GM12892 (cell line): ENCODE measurements around the gene OR4D2.

Experiments used
- DNase-seq: peaks from one replicate; pipeline ENCODE4 v3.0.0; 2011; ENCODE audit not compliant: insufficient read length
- FAIRE-seq: peaks from 2 replicates; lab custom pipeline; 2011; peaks lifted over from hg19 to GRCh38; lab: Jason Lieb, UNC
- POLR2A ChIP-seq: IDR thresholded peaks from 2 replicates; pipeline ENCODE4 v1.6.1; 2011; ENCODE audit warnings: low read depth, low read length, control low read depth
- POLR2AphosphoS5 ChIP-seq: IDR thresholded peaks from 2 replicates; pipeline ENCODE4 v1.6.1; 2011; ENCODE audit warnings: low read depth, low read length, control low read depth
- TAF1 ChIP-seq: IDR thresholded peaks from 2 replicates; pipeline ENCODE4 v1.6.1; 2011; ENCODE audit warnings: low read depth, mild to moderate bottlenecking, control low read depth, low read length, borderline replicate concordance

The OR4D2 gene

GRCh38 chr17:58195518-58196123 lies 28.8 kb downstream of the OR4D2 start:
- DNase-seq, result no peak
- FAIRE-seq, result no peak
- TF ChIP-seq TAF1, result no peak
- TF ChIP-seq POLR2AphosphoS5, result no peak
- TF ChIP-seq POLR2A, result no peak

- no peak for TF ChIP-seq POLR2AphosphoS5
- no peak for TF ChIP-seq POLR2A
- TF ChIP-seq TAF1, result no peak
- no peak for DNase-seq
- no peak for FAIRE-seq
Measured at GRCh38 chr17:58196610-58197009, 29.8 kb downstream of the OR4D2 start.

GRCh38 chr17:58200024-58200633 lies 33.3 kb downstream of the OR4D2 start:
- FAIRE-seq (peak; percentile 82), DNase-seq (peak; percentile 57)
- no peak for TF ChIP-seq POLR2A
- no peak for TF ChIP-seq TAF1
- TF ChIP-seq POLR2AphosphoS5, result no peak

- FAIRE-seq (no peak), DNase-seq (no peak)
- TF ChIP-seq TAF1, result no peak
- TF ChIP-seq POLR2A, result no peak
- no peak for TF ChIP-seq POLR2AphosphoS5
Measured at GRCh38 chr17:58202859-58203258, 36.1 kb downstream of the OR4D2 start.

GRCh38 chr17:58204796-58205195 lies 38.0 kb downstream of the OR4D2 start:
- TF ChIP-seq POLR2AphosphoS5, result no peak
- no peak for TF ChIP-seq POLR2A
- TF ChIP-seq TAF1, result no peak

GRCh38 chr17:58205936-58206335 lies 39.2 kb downstream of the OR4D2 start:
- TF ChIP-seq TAF1, result no peak
- TF ChIP-seq POLR2AphosphoS5, result no peak
- TF ChIP-seq POLR2A, result no peak
- FAIRE-seq (no peak), DNase-seq (no peak)

More at GRCh38 chr17:58204796-58205195, 38.0 kb downstream of the OR4D2 start:
- FAIRE-seq (no peak), DNase-seq (no peak)

GRCh38 chr17:58207451-58207850 lies 40.7 kb downstream of the OR4D2 start:
- no peak for FAIRE-seq
- TF ChIP-seq TAF1, result no peak
- TF ChIP-seq POLR2A, result no peak
- no peak for TF ChIP-seq POLR2AphosphoS5

GRCh38 chr17:58208344-58208743 lies 41.6 kb downstream of the OR4D2 start:
- no peak for FAIRE-seq
- no peak for TF ChIP-seq POLR2AphosphoS5
- TF ChIP-seq TAF1, result no peak
- no peak for TF ChIP-seq POLR2A

More at GRCh38 chr17:58207451-58207850, 40.7 kb downstream of the OR4D2 start:
- DNase-seq, result no peak

GRCh38 chr17:58210922-58211321 lies 44.1 kb downstream of the OR4D2 start:
- DNase-seq (no peak), FAIRE-seq (no peak)
- no peak for TF ChIP-seq POLR2A
- no peak for TF ChIP-seq POLR2AphosphoS5
- no peak for TF ChIP-seq TAF1

More at GRCh38 chr17:58208344-58208743, 41.6 kb downstream of the OR4D2 start:
- no peak for DNase-seq

GRCh38 chr17:58215685-58216084 lies 48.9 kb downstream of the OR4D2 start:
- FAIRE-seq (no peak), DNase-seq (no peak)
- TF ChIP-seq POLR2A, result no peak
- TF ChIP-seq POLR2AphosphoS5, result no peak
- no peak for TF ChIP-seq TAF1

- FAIRE-seq (no peak), DNase-seq (no peak)
- TF ChIP-seq POLR2AphosphoS5 (no peak), TAF1 (no peak), POLR2A (no peak)
Measured at GRCh38 chr17:58217766-58218165, 51.0 kb downstream of the OR4D2 start.
